ENCODE measurements around the gene CNOT4.
A peak's percentile ranks its signal among the peaks of the same experiment; 100 is the strongest.
"Not testable (repeated sequence)": the region's sequence is repeated elsewhere in the genome, so short reads cannot be mapped to it uniquely, and the experiment has no call there.

Gene CNOT4

GRCh38 chr7:135508883-135509588 is 866 bp downstream of the CNOT4 start:
- peak overlapping the region; percentile 97 for H3K4me3 ChIP-seq (replicated peaks; ENCODE audit: low read depth, low read length)
- DNase-seq (ENCODE audit: extremely low read depth, low read depth): no peak
- no peak for TF ChIP-seq CTCF (IDR thresholded peaks at IDR 0.05; ENCODE audit: low read depth, low read length, missing control alignments)

- no peak for TF ChIP-seq CTCF (IDR thresholded peaks at IDR 0.05; ENCODE audit: low read depth, low read length, missing control alignments)
- DNase-seq (ENCODE audit: extremely low read depth, low read depth): no peak
- H3K4me3 ChIP-seq (replicated peaks; ENCODE audit: low read depth, low read length): no peak overlapping the region
These were observed 8.5 kb downstream of the CNOT4 start for GRCh38 chr7:135501402-135501801.

GRCh38 chr7:135499818-135500217 is 10.1 kb downstream of the CNOT4 start:
- DNase-seq (ENCODE audit: extremely low read depth, low read depth): no peak
- TF ChIP-seq CTCF (IDR thresholded peaks at IDR 0.05; ENCODE audit: low read depth, low read length, missing control alignments): no peak
- H3K4me3 ChIP-seq (replicated peaks; ENCODE audit: low read depth, low read length): no peak overlapping the region

GRCh38 chr7:135497161-135497560 is 12.7 kb downstream of the CNOT4 start:
- not testable (repeated sequence) for H3K4me3 ChIP-seq (replicated peaks; ENCODE audit: low read depth, low read length); DNase-seq (ENCODE audit: extremely low read depth, low read depth)

GRCh38 chr7:135493362-135493761 is 16.5 kb downstream of the CNOT4 start:
- no peak for DNase-seq (ENCODE audit: extremely low read depth, low read depth)
- H3K4me3 ChIP-seq (replicated peaks; ENCODE audit: low read depth, low read length): no peak overlapping the region
- TF ChIP-seq CTCF (IDR thresholded peaks at IDR 0.05; ENCODE audit: low read depth, low read length, missing control alignments): no peak

- no peak for TF ChIP-seq CTCF (IDR thresholded peaks at IDR 0.05; ENCODE audit: low read depth, low read length, missing control alignments)
- H3K4me3 ChIP-seq (replicated peaks; ENCODE audit: low read depth, low read length): no peak overlapping the region
- DNase-seq (ENCODE audit: extremely low read depth, low read depth): no peak
These were observed 17.8 kb downstream of the CNOT4 start for GRCh38 chr7:135492151-135492550.

- no peak overlapping the region for H3K4me3 ChIP-seq (replicated peaks; ENCODE audit: low read depth, low read length)
- DNase-seq (ENCODE audit: extremely low read depth, low read depth): no peak
- TF ChIP-seq CTCF (IDR thresholded peaks at IDR 0.05; ENCODE audit: low read depth, low read length, missing control alignments): no peak
These were observed 19.1 kb downstream of the CNOT4 start for GRCh38 chr7:135490783-135491182.

Data from HFF-Myc (cell line).